Endothelial cell of umbilical vein (primary cell): ENCODE measurements around the gene OSBPL5. TPM values are rescaled to one million over a fixed set of nuclear protein-coding genes. Genes with fewer than 3 reads are reported as not detected.

Experiments
- BruUV-seq: library from RNA; stranded (reverse); fragments of 400-500 nt; replicated peaks from 2 replicates; lab custom pipeline; 2021; lab: Mats Ljungman, UMichigan
- CTCF ChIA-PET: fragments of 300-600, 350-600 bp; sonication (Branson Sonifier 250); formaldehyde crosslinking; loops from one replicate; lab custom pipeline; 2021; ENCODE audit warnings: antibody characterized with exemption, inconsistent platforms; lab: Charles Lee
- POLR2A ChIA-PET: fragments of 300-600, 350-600 bp; sonication (Branson Sonifier 250); formaldehyde crosslinking; loops from one replicate; lab custom pipeline; 2021; ENCODE audit warnings: antibody characterized with exemption, inconsistent platforms; lab: Charles Lee
- DNase-seq: peaks from one replicate; pipeline ENCODE4 v3.0.0-alpha.2; 2011; ENCODE audit warnings: low read depth, low spot score
- FAIRE-seq: peaks from 2 replicates; lab custom pipeline; 2011; peaks lifted over from hg19 to GRCh38; lab: Jason Lieb, UNC
- H2AFZ ChIP-seq: 2 replicates; pipeline ENCODE4 v1.6.0; 2012; ENCODE audit warnings: low read depth, low read length, control low read depth, inconsistent platforms
- H3K27ac ChIP-seq: 2 replicates; pipeline ENCODE4 v1.5.1; 2011; ENCODE audit warnings: low read depth, mild to moderate bottlenecking, control low read depth, low read length, moderate library complexity; ENCODE audit not compliant: insufficient read depth
- H3K27me3 ChIP-seq, 2 experiments: 2 replicates each; pipeline versions ENCODE4 v1.6.0 to v1.6.1; 2011; ENCODE audit warnings: low read length in 2 of 2, mixed read lengths in 1 of 2; ENCODE audit not compliant: control insufficient read depth in 2 of 2, insufficient read depth in 2 of 2
- H3K36me3 ChIP-seq, 2 experiments: 2 replicates in 1 of 2; 3 replicates in 1 of 2; pipeline ENCODE4 v1.5.1; 2011; ENCODE audit warnings: low read length in 2 of 2, mild to moderate bottlenecking in 1 of 2, moderate library complexity in 1 of 2; ENCODE audit not compliant: control insufficient read depth in 2 of 2, insufficient read depth in 2 of 2; ENCODE audit errors: extremely low read depth in 1 of 2
- H3K4me1 ChIP-seq: 3 replicates; pipeline ENCODE4 v1.5.1; 2011; ENCODE audit warnings: mild to moderate bottlenecking, low read length; ENCODE audit not compliant: control insufficient read depth, insufficient read depth; ENCODE audit errors: extremely low read depth
- H3K4me2 ChIP-seq: 2 replicates; pipeline ENCODE4 v1.6.1; 2011; ENCODE audit warnings: low read length, control low read depth, mixed read lengths; ENCODE audit not compliant: insufficient read depth
- H3K4me3 ChIP-seq, 3 experiments: fragments of 200-600 bp in 1 of 3; sonication (generic), shearing (Covaris generic) in 1 of 3; replicated peaks in 1 of 3; 2 replicates each; pipeline ENCODE4 v1.5.1; 2011 to 2016; ENCODE audit warnings: control low read depth in 3 of 3, low read length in 3 of 3, mild to moderate bottlenecking in 2 of 3, inconsistent platforms in 1 of 3, low read depth in 1 of 3, moderate library complexity in 1 of 3; ENCODE audit not compliant: insufficient read depth in 1 of 3
- H3K79me2 ChIP-seq: 2 replicates; pipeline ENCODE4 v1.6.0; 2012; ENCODE audit warnings: low read length, inconsistent platforms; ENCODE audit not compliant: control insufficient read depth, insufficient read depth
- H3K9ac ChIP-seq: replicated peaks from 2 replicates; pipeline ENCODE3; 2011; ENCODE audit warnings: low read length, control low read depth; ENCODE audit not compliant: insufficient read depth; ENCODE audit errors: extremely low read depth
- H3K9me1 ChIP-seq: replicated peaks from 3 replicates; pipeline ENCODE4 v1.6.0; 2011; ENCODE audit warnings: mild to moderate bottlenecking, low read length; ENCODE audit not compliant: control insufficient read depth, insufficient read depth; ENCODE audit errors: extremely low read depth
- H3K9me3 ChIP-seq: replicated peaks from 2 replicates; pipeline ENCODE4 v1.5.1; 2012; ENCODE audit warnings: low read length, inconsistent platforms; ENCODE audit not compliant: control insufficient read depth, insufficient read depth
- H4K20me1 ChIP-seq: replicated peaks from 2 replicates; pipeline ENCODE3; 2011; ENCODE audit warnings: mild to moderate bottlenecking, low read length; ENCODE audit not compliant: control insufficient read depth, insufficient read depth; ENCODE audit errors: extremely low read depth
- EZH2 ChIP-seq: IDR thresholded peaks from 2 replicates; pipeline ENCODE4 v1.6.1; 2012; ENCODE audit warnings: borderline replicate concordance, low read depth, mild to moderate bottlenecking, moderate library complexity, low read length, inconsistent platforms; ENCODE audit not compliant: severe bottlenecking
- FOS ChIP-seq: IDR thresholded peaks from 2 replicates; pipeline ENCODE4 v1.6.1; 2011; ENCODE audit warnings: mild to moderate bottlenecking, low read length, moderate library complexity, borderline replicate concordance; ENCODE audit not compliant: insufficient read depth
- GATA2 ChIP-seq: IDR thresholded peaks from 2 replicates; pipeline ENCODE4 v1.7.0; 2011; ENCODE audit warnings: low read depth, mild to moderate bottlenecking, moderate library complexity, mixed read lengths, low read length; ENCODE audit not compliant: insufficient read length, insufficient read depth
- JUN ChIP-seq: IDR thresholded peaks from 2 replicates; pipeline ENCODE4 v1.6.1; 2011; ENCODE audit warnings: borderline replicate concordance, low read depth; ENCODE audit not compliant: insufficient read length, insufficient read depth
- MYC ChIP-seq: IDR thresholded peaks from one replicate; pipeline ENCODE4 v1.6.1; 2011; ENCODE audit warnings: mild to moderate bottlenecking, low read depth, low read length
- POLR2A ChIP-seq: IDR thresholded peaks from 2 replicates; pipeline ENCODE4 v1.6.1; 2012; ENCODE audit warnings: low read depth, mild to moderate bottlenecking, control low read depth, low read length
- POLR2AphosphoS5 ChIP-seq: IDR thresholded peaks from 2 replicates; pipeline ENCODE4 v1.6.1; 2012; ENCODE audit warnings: low read depth, mild to moderate bottlenecking, control low read depth, low read length, moderate library complexity; ENCODE audit not compliant: insufficient read depth
- dilution Hi-C: fragments of 300-500 bp; cut with MboI; formaldehyde crosslinking; loops from one replicate; pipeline ENCODE4 v1.15.0; 2019; ENCODE audit warnings: low sequenced_read_pairs; ENCODE audit not compliant: extremely low pct_ligation_motif_present
- intact Hi-C: fragments of 100-400 bp; cut with micrococcal nuclease; formaldehyde crosslinking; loops from one replicate; pipeline ENCODE4 v1.10.0; 2022
- polyA plus RNA-seq, 4 experiments: library from polyadenylated mRNA; depleted of rRNA in 3 of 4; stranded (reverse) in 3 of 4; unstranded in 1 of 4; fragments of >200 nt; gene quantifications; 2 replicates each; pipeline versions ENCODE4 v1.2.1 to v1.2.3, GENCODE V29; 2011 to 2012; ENCODE audit warnings: missing spikeins in 1 of 4
- total RNA-seq: library from RNA; stranded (reverse); gene quantifications from 2 replicates; pipeline ENCODE4 v1.2.3, GENCODE V29; 2021
- TF ChIP-seq, protein P1 (sequence below): IDR thresholded peaks from 2 replicates; pipeline ENCODE4 v1.6.1; 2011; ENCODE audit not compliant: insufficient read depth, insufficient read length
- TF ChIP-seq, protein P2 (sequence below), 2 donors: IDR thresholded peaks; 1 replicate in 1 of 2; 2 replicates in 1 of 2; pipeline ENCODE4 v1.5.1; 2011; ENCODE audit warnings: low read length in 2 of 2, mild to moderate bottlenecking in 2 of 2, moderate library complexity in 2 of 2, control low read depth in 1 of 2, inconsistent platforms in 1 of 2, low read depth in 1 of 2; ENCODE audit not compliant: insufficient read depth in 1 of 2; ENCODE audit errors: extremely low read depth in 1 of 2

The OSBPL5 gene
- total and polyA plus RNA-seq, 2 donors (not counting 3 experiments of a cell fraction or from before 2014, with no cell fraction given), result 8.7 to 37.7 TPM

DNA sequence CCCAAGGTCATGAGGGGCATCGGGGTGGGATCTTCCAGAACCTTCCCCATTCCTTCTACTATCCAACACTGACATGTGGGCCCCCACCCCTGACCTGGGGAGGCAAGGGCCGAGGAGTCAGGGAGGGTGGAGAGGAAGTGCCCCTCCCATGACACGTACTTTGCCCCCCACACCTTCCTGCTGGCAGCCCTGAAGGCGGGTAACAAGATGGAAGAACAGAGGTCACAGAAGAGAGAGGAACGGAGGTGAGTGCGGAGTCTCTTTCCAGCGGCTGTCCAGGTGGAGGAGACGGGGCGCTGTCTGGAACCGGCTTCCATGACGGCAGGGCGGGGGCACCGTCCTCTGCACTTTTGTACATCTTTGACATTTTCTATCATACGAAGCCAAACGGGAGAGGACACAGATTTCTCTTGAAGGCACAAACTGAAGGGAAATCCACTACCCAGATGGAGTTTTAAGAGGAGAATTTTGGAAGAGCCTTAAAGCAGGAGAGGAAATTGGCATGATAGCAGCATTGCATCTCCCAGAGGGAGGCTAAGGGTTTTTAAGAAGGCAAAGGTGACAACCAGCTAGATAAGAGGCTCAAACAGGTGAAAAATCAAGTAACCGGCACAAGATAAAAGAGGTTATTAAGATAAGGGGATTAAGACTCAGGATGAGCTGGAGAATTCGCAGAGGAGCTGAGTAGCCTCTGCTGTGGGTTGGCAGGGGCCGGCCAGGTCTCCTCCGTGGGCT lies 16.7 kb downstream of the OSBPL5 start:
- no peaks in the 10 kb centered on the region for H4K20me1 ChIP-seq

More for the DNA sequence above, 16.7 kb downstream of the OSBPL5 start:
- Histone ChIP-seq H3K36me3 (no peaks in the 10 kb centered on the region), H3K4me3 (no peak overlapping the region), H3K79me2 (peaks cover 2% of the 10 kb centered on the region), H3K9me3 (no peaks in the 10 kb centered on the region), H3K27ac (no peak overlapping the region), H3K4me2 (no peak overlapping the region), H3K4me1 (no peaks in the 10 kb centered on the region), H2AFZ (no peak overlapping the region), H3K9ac (no peak overlapping the region), H3K9me1 (no peaks in the 10 kb centered on the region), H3K27me3 (no peaks in the 10 kb centered on the region)
- ChIA-PET POLR2A (no interaction called here), CTCF (no interaction called here)
- no peak for DNase-seq
- no TSS peak for BruUV-seq
- intact Hi-C loops (no loop called here), dilution Hi-C loops (no loop called here)
- no peak for TF ChIP-seq EZH2
- no peak for TF ChIP-seq POLR2AphosphoS5
- TF ChIP-seq, protein P1, sequence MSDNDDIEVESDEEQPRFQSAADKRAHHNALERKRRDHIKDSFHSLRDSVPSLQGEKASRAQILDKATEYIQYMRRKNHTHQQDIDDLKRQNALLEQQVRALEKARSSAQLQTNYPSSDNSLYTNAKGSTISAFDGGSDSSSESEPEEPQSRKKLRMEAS, result no peak
- TF ChIP-seq, protein P2, sequence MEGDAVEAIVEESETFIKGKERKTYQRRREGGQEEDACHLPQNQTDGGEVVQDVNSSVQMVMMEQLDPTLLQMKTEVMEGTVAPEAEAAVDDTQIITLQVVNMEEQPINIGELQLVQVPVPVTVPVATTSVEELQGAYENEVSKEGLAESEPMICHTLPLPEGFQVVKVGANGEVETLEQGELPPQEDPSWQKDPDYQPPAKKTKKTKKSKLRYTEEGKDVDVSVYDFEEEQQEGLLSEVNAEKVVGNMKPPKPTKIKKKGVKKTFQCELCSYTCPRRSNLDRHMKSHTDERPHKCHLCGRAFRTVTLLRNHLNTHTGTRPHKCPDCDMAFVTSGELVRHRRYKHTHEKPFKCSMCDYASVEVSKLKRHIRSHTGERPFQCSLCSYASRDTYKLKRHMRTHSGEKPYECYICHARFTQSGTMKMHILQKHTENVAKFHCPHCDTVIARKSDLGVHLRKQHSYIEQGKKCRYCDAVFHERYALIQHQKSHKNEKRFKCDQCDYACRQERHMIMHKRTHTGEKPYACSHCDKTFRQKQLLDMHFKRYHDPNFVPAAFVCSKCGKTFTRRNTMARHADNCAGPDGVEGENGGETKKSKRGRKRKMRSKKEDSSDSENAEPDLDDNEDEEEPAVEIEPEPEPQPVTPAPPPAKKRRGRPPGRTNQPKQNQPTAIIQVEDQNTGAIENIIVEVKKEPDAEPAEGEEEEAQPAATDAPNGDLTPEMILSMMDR (IDR thresholded peaks at IDR 0.05; ENCODE audit: extremely low read depth in 1 of 2, insufficient read depth in 1 of 2, low read depth in 1 of 2, low read length in 2 of 2), result no peak
- no peak for TF ChIP-seq MYC
- no peak for TF ChIP-seq POLR2A
- TF ChIP-seq JUN, result no peak
- TF ChIP-seq FOS, result no peak
- no peak for TF ChIP-seq GATA2
- no peak for FAIRE-seq
